Mesendoderm (in vitro differentiated cells): ENCODE data around the gene NDUFAF2.

Experiments
- DNase-seq: peaks from one replicate; pipeline ENCODE4 v3.0.0; 2013
- H2AK5ac ChIP-seq: 2 replicates; pipeline ENCODE4 v1.6.1; 2013; ENCODE audit warnings: low read length, inconsistent platforms
- H2BK120ac ChIP-seq: 2 replicates; pipeline ENCODE4 v1.6.1; 2013; ENCODE audit warnings: low read depth, mild to moderate bottlenecking, low read length, moderate library complexity, mixed read lengths
- H2BK15ac ChIP-seq: replicated peaks from 2 replicates; pipeline ENCODE4 v1.6.1; 2013; ENCODE audit warnings: low read depth, mild to moderate bottlenecking, moderate library complexity
- H2BK5ac ChIP-seq: 2 replicates; pipeline ENCODE4 v1.6.1; 2013; ENCODE audit warnings: low read length, inconsistent platforms
- H3K18ac ChIP-seq: 2 replicates; pipeline ENCODE4 v1.6.1; 2013; ENCODE audit warnings: mild to moderate bottlenecking, low read length, mixed read lengths
- H3K23ac ChIP-seq: one replicate; pipeline ENCODE4 v1.6.1; 2013; ENCODE audit warnings: low read length
- H3K27ac ChIP-seq: 2 replicates; pipeline ENCODE4 v1.5.1; 2013; ENCODE audit warnings: low read depth, mild to moderate bottlenecking, inconsistent platforms, low read length, moderate library complexity
- H3K27me3 ChIP-seq: 2 replicates; pipeline ENCODE4 v1.6.1; 2013; ENCODE audit warnings: low read length, control low read depth, mild to moderate bottlenecking, inconsistent platforms; ENCODE audit not compliant: insufficient read depth, poor library complexity
- H3K36me3 ChIP-seq: 2 replicates; pipeline ENCODE4 v1.6.1; 2013; ENCODE audit warnings: low read length, inconsistent platforms; ENCODE audit not compliant: control insufficient read depth, insufficient read depth
- H3K4ac ChIP-seq: one replicate; pipeline ENCODE4 v1.6.1; 2013; ENCODE audit warnings: low read depth, mild to moderate bottlenecking, low read length, moderate library complexity
- H3K4me1 ChIP-seq: 2 replicates; pipeline ENCODE4 v1.6.1; 2013; ENCODE audit warnings: low read depth, low read length, inconsistent platforms; ENCODE audit not compliant: control insufficient read depth
- H3K4me2 ChIP-seq: 2 replicates; pipeline ENCODE4 v1.6.1; 2013; ENCODE audit warnings: low read length
- H3K4me3 ChIP-seq: 2 replicates; pipeline ENCODE4 v1.5.1; 2013; ENCODE audit warnings: mild to moderate bottlenecking, low read length
- H3K56ac ChIP-seq: one replicate; pipeline ENCODE4 v1.6.1; 2013; ENCODE audit warnings: low read length
- H3K79me1 ChIP-seq: 2 replicates; pipeline ENCODE4 v1.6.1; 2013; ENCODE audit warnings: low read length, inconsistent platforms
- H3K79me2 ChIP-seq: 2 replicates; pipeline ENCODE4 v1.6.1; 2013; ENCODE audit warnings: mild to moderate bottlenecking, low read length; ENCODE audit not compliant: control insufficient read depth, insufficient read depth
- H3K9ac ChIP-seq: 2 replicates; pipeline ENCODE4 v1.6.1; 2013; ENCODE audit warnings: low read length, inconsistent platforms
- H4K5ac ChIP-seq: one replicate; pipeline ENCODE4 v1.6.1; 2013; ENCODE audit warnings: low read length
- H4K8ac ChIP-seq: one replicate; pipeline ENCODE4 v1.6.1; 2013; ENCODE audit warnings: low read depth, mild to moderate bottlenecking, control low read depth, low read length, moderate library complexity
- WGBS: extraction: QIAGEN DNeasy Blood & Tissue Kit; methylation state at CpG from one replicate; pipeline ENCODE4 v1.1.7; 2013; ENCODE audit warnings: low lambda C conversion rate, missing lambda C conversion rate; ENCODE audit not compliant: insufficient coverage; ENCODE audit errors: extremely low coverage; 5-methylcytosine and 5-hydroxymethylcytosine counted together

Gene NDUFAF2

GRCh38 chr5:61142391-61142790 lies 197.4 kb downstream of the NDUFAF2 start:
- Histone ChIP-seq H3K9ac (no peak overlapping the region), H3K4me1 (no peaks in the 10 kb centered on the region), H3K4me2 (no peak overlapping the region), H4K5ac (no peak overlapping the region), H3K36me3 (no peaks in the 10 kb centered on the region), H3K4me3 (no peak overlapping the region), H3K4ac (no peak overlapping the region), H2BK120ac (no peak overlapping the region), H3K27me3 (no peaks in the 10 kb centered on the region), H3K23ac (no peak overlapping the region), H3K79me1 (no peaks in the 10 kb centered on the region), H2BK5ac (no peak overlapping the region), H3K27ac (no peak overlapping the region), H2AK5ac (no peak overlapping the region), H3K18ac (no peak overlapping the region), H3K56ac (no peak overlapping the region), H4K8ac (no peak overlapping the region), H2BK15ac (no peak overlapping the region), H3K79me2 (no peaks in the 10 kb centered on the region)
- WGBS = no CpG with 5 or more reads among the region's 1 CpG
- no peak for DNase-seq

GRCh38 chr5:61142811-61143210 lies 197.8 kb downstream of the NDUFAF2 start:
- Histone ChIP-seq H3K79me2 (no peaks in the 10 kb centered on the region), H3K79me1 (no peaks in the 10 kb centered on the region), H3K27me3 (no peaks in the 10 kb centered on the region), H3K4me2 (no peak overlapping the region), H2BK120ac (no peak overlapping the region), H3K23ac (no peak overlapping the region), H2BK15ac (no peak overlapping the region), H3K36me3 (no peaks in the 10 kb centered on the region), H3K4me3 (no peak overlapping the region), H3K4ac (no peak overlapping the region), H4K8ac (no peak overlapping the region), H3K9ac (no peak overlapping the region), H3K56ac (no peak overlapping the region), H3K18ac (no peak overlapping the region), H3K4me1 (no peaks in the 10 kb centered on the region), H4K5ac (no peak overlapping the region), H2AK5ac (no peak overlapping the region), H3K27ac (no peak overlapping the region), H2BK5ac (no peak overlapping the region)
- no peak for DNase-seq
- no CpG with 5 or more reads among the region's 3 CpGs for WGBS

- Histone ChIP-seq H3K18ac (no peak overlapping the region), H3K9ac (no peak overlapping the region), H3K4me2 (no peak overlapping the region), H3K4me3 (no peak overlapping the region), H3K4ac (no peak overlapping the region), H2AK5ac (no peak overlapping the region), H3K27me3 (no peaks in the 10 kb centered on the region), H2BK5ac (no peak overlapping the region), H3K23ac (no peak overlapping the region), H3K79me1 (no peaks in the 10 kb centered on the region), H4K8ac (no peak overlapping the region), H3K36me3 (no peaks in the 10 kb centered on the region), H2BK15ac (no peak overlapping the region), H3K56ac (no peak overlapping the region), H3K27ac (no peak overlapping the region), H3K4me1 (no peaks in the 10 kb centered on the region), H4K5ac (no peak overlapping the region), H2BK120ac (no peak overlapping the region), H3K79me2 (no peaks in the 10 kb centered on the region)
- no peak for DNase-seq
These were observed 203.5 kb downstream of the NDUFAF2 start for GRCh38 chr5:61148515-61148914.

GRCh38 chr5:61151893-61152292 lies 206.9 kb downstream of the NDUFAF2 start:
- Histone ChIP-seq H3K36me3 (no peaks in the 10 kb centered on the region), H4K5ac (no peak overlapping the region), H3K27me3 (no peaks in the 10 kb centered on the region), H2BK120ac (no peak overlapping the region), H3K4me2 (no peak overlapping the region), H3K79me2 (no peaks in the 10 kb centered on the region), H3K18ac (no peak overlapping the region), H3K27ac (no peak overlapping the region), H3K4ac (no peak overlapping the region), H3K56ac (no peak overlapping the region), H2AK5ac (no peak overlapping the region), H3K4me1 (no peaks in the 10 kb centered on the region), H3K9ac (no peak overlapping the region), H3K79me1 (no peaks in the 10 kb centered on the region), H3K4me3 (no peak overlapping the region), H4K8ac (no peak overlapping the region), H2BK5ac (no peak overlapping the region), H3K23ac (no peak overlapping the region), H2BK15ac (no peak overlapping the region)
- WGBS = no CpG with 5 or more reads among the region's 2 CpGs
- DNase-seq = no peak

GRCh38 chr5:61159070-61159469 lies 214.1 kb downstream of the NDUFAF2 start:
- H3K79me1 ChIP-seq = peaks cover 7% of the 10 kb centered on the region
- no peak overlapping the region for H3K4ac ChIP-seq
- H3K23ac ChIP-seq = no peak overlapping the region
- H4K5ac ChIP-seq = no peak overlapping the region
- no peak overlapping the region for H3K18ac ChIP-seq
- no peak overlapping the region for H2BK15ac ChIP-seq
- no CpG with 5 or more reads among the region's 3 CpGs for WGBS
- no peak overlapping the region for H2AK5ac ChIP-seq
- no peak overlapping the region for H4K8ac ChIP-seq
- no peak overlapping the region for H3K4me2 ChIP-seq
- no peaks in the 10 kb centered on the region for H3K36me3 ChIP-seq
- H3K27ac ChIP-seq = no peak overlapping the region
- DNase-seq = no peak
- H3K79me2 ChIP-seq = peaks cover 26% of the 10 kb centered on the region
- no peak overlapping the region for H2BK120ac ChIP-seq
- no peak overlapping the region for H3K9ac ChIP-seq
- no peak overlapping the region for H3K56ac ChIP-seq
- H2BK5ac ChIP-seq = no peak overlapping the region
- H3K27me3 ChIP-seq = no peaks in the 10 kb centered on the region
- H3K4me3 ChIP-seq = no peak overlapping the region
- H3K4me1 ChIP-seq = no peaks in the 10 kb centered on the region

GRCh38 chr5:61159836-61160235 lies 214.8 kb downstream of the NDUFAF2 start:
- H3K4me1 ChIP-seq = no peaks in the 10 kb centered on the region
- H2BK120ac ChIP-seq = no peak overlapping the region
- no peaks in the 10 kb centered on the region for H3K36me3 ChIP-seq
- no peak overlapping the region for H4K8ac ChIP-seq
- H3K9ac ChIP-seq = no peak overlapping the region
- H2BK15ac ChIP-seq = no peak overlapping the region
- H3K79me1 ChIP-seq = peaks cover 7% of the 10 kb centered on the region
- no peak for DNase-seq
- H3K4me3 ChIP-seq = no peak overlapping the region
- no peaks in the 10 kb centered on the region for H3K27me3 ChIP-seq
- no CpG with 5 or more reads among the region's 4 CpGs for WGBS
- H4K5ac ChIP-seq = no peak overlapping the region
- no peak overlapping the region for H3K4ac ChIP-seq
- H3K56ac ChIP-seq = no peak overlapping the region
- H3K4me2 ChIP-seq = no peak overlapping the region
- no peak overlapping the region for H3K18ac ChIP-seq
- H3K79me2 ChIP-seq = peaks cover 26% of the 10 kb centered on the region
- H3K23ac ChIP-seq = no peak overlapping the region
- no peak overlapping the region for H3K27ac ChIP-seq
- no peak overlapping the region for H2AK5ac ChIP-seq
- H2BK5ac ChIP-seq = no peak overlapping the region
